ENCODE results near the gene CHCHD3.

The CHCHD3 gene

DNA sequence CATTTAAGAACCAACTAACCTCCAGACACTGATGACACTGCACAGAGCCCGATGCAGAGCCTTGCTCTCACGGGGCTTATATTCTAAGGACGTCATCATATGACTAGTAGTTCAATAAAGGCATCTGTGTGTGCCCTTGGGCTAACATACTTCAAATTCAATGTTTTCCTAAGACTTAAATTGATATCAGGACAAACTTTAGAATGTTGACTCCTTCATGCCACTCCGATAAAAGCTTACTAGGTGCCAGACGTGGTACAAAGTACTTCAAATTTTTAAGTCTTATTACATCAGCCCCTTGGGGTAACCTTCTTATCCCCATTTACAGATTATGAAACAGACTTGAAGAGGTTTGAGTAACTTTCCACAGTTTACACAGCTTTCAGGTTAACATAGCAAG lies 314.5 kb downstream of the CHCHD3 start:
- H4K20me1 ChIP-seq (ENCODE audit: insufficient read depth), result no peaks in the 10 kb centered on the region
- no peak overlapping the region for H3K4me2 ChIP-seq

DNA sequence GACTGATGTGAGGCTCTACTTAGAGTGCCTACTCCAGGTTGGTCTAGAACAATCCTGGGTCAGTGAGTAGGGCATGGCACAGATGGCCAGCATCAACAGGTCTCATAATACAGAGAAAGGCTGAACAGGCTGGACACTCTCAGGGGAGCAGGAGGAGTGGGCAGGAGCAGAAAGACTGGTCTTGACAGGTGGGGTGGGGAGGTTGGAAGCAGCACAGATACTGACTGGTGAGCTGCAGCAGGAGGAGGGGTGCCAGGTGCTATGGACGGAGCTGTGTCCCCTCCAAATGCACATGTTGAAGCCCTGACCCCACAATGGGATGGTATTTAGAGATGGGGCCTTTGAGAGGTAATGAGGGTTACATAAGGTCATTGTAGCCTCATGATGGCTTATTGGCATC lies 315.2 kb downstream of the CHCHD3 start:
- no peaks in the 10 kb centered on the region for H3K36me3 ChIP-seq (ENCODE audit: insufficient read depth)
- H3K4me3 ChIP-seq (IDR thresholded peaks at IDR 0.05; ENCODE audit: insufficient read depth, low read depth, low read length), result no peak overlapping the region
- H3K9ac ChIP-seq, result no peak overlapping the region
- no peak overlapping the region for H3K27ac ChIP-seq
- H2AFZ ChIP-seq (ENCODE audit: low read depth), result no peak overlapping the region
- TF ChIP-seq, protein P1, sequence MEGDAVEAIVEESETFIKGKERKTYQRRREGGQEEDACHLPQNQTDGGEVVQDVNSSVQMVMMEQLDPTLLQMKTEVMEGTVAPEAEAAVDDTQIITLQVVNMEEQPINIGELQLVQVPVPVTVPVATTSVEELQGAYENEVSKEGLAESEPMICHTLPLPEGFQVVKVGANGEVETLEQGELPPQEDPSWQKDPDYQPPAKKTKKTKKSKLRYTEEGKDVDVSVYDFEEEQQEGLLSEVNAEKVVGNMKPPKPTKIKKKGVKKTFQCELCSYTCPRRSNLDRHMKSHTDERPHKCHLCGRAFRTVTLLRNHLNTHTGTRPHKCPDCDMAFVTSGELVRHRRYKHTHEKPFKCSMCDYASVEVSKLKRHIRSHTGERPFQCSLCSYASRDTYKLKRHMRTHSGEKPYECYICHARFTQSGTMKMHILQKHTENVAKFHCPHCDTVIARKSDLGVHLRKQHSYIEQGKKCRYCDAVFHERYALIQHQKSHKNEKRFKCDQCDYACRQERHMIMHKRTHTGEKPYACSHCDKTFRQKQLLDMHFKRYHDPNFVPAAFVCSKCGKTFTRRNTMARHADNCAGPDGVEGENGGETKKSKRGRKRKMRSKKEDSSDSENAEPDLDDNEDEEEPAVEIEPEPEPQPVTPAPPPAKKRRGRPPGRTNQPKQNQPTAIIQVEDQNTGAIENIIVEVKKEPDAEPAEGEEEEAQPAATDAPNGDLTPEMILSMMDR (conservative IDR thresholded peaks at IDR 0.05; ENCODE audit: low read depth, low read length), result no peak
- no peaks in the 10 kb centered on the region for H3K4me1 ChIP-seq (ENCODE audit: low read depth, poor library complexity, severe bottlenecking)
- H4K20me1 ChIP-seq (ENCODE audit: insufficient read depth), result no peaks in the 10 kb centered on the region
- H3K27me3 ChIP-seq (ENCODE audit: insufficient read depth, low read depth), result no peaks in the 10 kb centered on the region
- H3K4me2 ChIP-seq, result no peak overlapping the region
- no peaks in the 10 kb centered on the region for H3K79me2 ChIP-seq (ENCODE audit: insufficient read depth, low read depth)

More for the DNA sequence above, 314.5 kb downstream of the CHCHD3 start:
- Histone ChIP-seq H3K27ac (no peak overlapping the region), H3K9ac (no peak overlapping the region), H2AFZ (ENCODE audit: low read depth) (no peak overlapping the region), H3K27me3 (ENCODE audit: insufficient read depth, low read depth) (no peaks in the 10 kb centered on the region), H3K4me1 (ENCODE audit: low read depth, poor library complexity, severe bottlenecking) (no peaks in the 10 kb centered on the region), H3K79me2 (ENCODE audit: insufficient read depth, low read depth) (no peaks in the 10 kb centered on the region), H3K4me3 (IDR thresholded peaks at IDR 0.05; ENCODE audit: insufficient read depth, low read depth, low read length) (no peak overlapping the region), H3K36me3 (ENCODE audit: insufficient read depth) (no peaks in the 10 kb centered on the region)
- TF ChIP-seq, protein P1 (conservative IDR thresholded peaks at IDR 0.05; ENCODE audit: low read depth, low read length), result no peak

DNA sequence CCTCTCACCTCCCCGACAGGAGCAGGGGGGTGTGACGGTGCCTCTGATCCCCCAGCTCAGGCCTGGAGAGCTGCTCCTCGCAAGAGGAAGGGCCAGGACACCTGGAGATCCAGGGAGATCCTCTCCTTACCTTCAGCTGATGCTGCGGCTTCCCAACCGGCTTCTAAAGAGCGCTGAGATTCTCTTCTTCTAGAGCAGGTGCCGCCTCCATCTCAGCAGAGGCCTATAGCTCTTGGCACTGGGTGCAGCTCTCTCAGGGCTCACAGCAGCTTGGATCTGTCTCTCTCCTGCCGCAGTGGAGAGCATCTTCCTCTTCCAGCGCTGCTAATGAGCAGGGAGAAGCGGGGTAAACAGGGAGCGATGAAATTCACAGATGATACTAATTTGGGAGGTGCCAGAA lies 316.0 kb downstream of the CHCHD3 start:
- H4K20me1 ChIP-seq (ENCODE audit: insufficient read depth), result no peaks in the 10 kb centered on the region

DNA sequence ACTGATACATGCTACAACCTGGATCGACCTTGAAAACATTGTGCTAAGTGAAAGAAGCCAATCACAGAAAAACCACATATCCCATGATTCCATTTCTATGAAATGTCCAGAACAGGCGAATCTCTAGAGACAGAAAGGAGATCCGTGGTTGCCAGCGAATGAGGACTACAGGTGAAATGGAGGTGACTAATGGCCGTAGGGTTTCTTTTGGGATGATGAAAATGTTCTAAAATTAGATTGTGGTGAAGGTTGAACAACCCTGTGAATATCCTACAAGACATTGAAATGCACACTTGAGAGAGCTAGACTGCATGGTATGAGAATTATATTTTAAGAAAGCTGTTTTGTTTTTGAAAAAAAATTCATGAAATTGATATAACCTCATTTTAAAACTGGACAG lies 317.1 kb downstream of the CHCHD3 start:
- Histone ChIP-seq H3K4me3 (IDR thresholded peaks at IDR 0.05; ENCODE audit: insufficient read depth, low read depth, low read length) (no peak overlapping the region), H3K79me2 (ENCODE audit: insufficient read depth, low read depth) (no peaks in the 10 kb centered on the region), H3K4me2 (no peak overlapping the region), H3K36me3 (ENCODE audit: insufficient read depth) (no peaks in the 10 kb centered on the region), H3K27me3 (ENCODE audit: insufficient read depth, low read depth) (no peaks in the 10 kb centered on the region), H3K27ac (no peak overlapping the region), H3K4me1 (ENCODE audit: low read depth, poor library complexity, severe bottlenecking) (no peaks in the 10 kb centered on the region), H3K9ac (no peak overlapping the region), H2AFZ (ENCODE audit: low read depth) (no peak overlapping the region), H4K20me1 (ENCODE audit: insufficient read depth) (no peaks in the 10 kb centered on the region)
- TF ChIP-seq, protein P1 (conservative IDR thresholded peaks at IDR 0.05; ENCODE audit: low read depth, low read length), result no peak

More for the DNA sequence above, 316.0 kb downstream of the CHCHD3 start:
- no peak overlapping the region for H3K4me3 ChIP-seq (IDR thresholded peaks at IDR 0.05; ENCODE audit: insufficient read depth, low read depth, low read length)
- H3K27me3 ChIP-seq (ENCODE audit: insufficient read depth, low read depth), result no peaks in the 10 kb centered on the region
- H2AFZ ChIP-seq (ENCODE audit: low read depth), result no peak overlapping the region
- no peaks in the 10 kb centered on the region for H3K79me2 ChIP-seq (ENCODE audit: insufficient read depth, low read depth)
- no peak overlapping the region for H3K9ac ChIP-seq
- no peak overlapping the region for H3K27ac ChIP-seq
- H3K4me1 ChIP-seq (ENCODE audit: low read depth, poor library complexity, severe bottlenecking), result no peaks in the 10 kb centered on the region
- TF ChIP-seq, protein P1 (conservative IDR thresholded peaks at IDR 0.05; ENCODE audit: low read depth, low read length), result no peak
- H3K4me2 ChIP-seq, result no peak overlapping the region
- no peaks in the 10 kb centered on the region for H3K36me3 ChIP-seq (ENCODE audit: insufficient read depth)
